Right lobe of liver (tissue), 6 donors: ENCODE measurements around the gene LYL1. TPM values are rescaled to one million over a fixed set of nuclear protein-coding genes. Genes with fewer than 3 reads are reported as not detected.

ENCODE experiments used
- ATAC-seq, 4 donors: fragments of 200-7000 bp; cut with Tn5 transposase; one replicate each; pipeline ENCODE4 v1.9.1; 2020; ENCODE audit warnings: mild to moderate bottlenecking in 4 of 4, moderate library complexity in 4 of 4
- DNase-seq, 3 donors: peaks; one replicate each; pipeline ENCODE4 v3.0.0-alpha.2; 2020
- H3K27ac ChIP-seq, 3 donors: fragments of 200-600 bp; one replicate each; pipeline ENCODE4 v1.8.0; 2022
- H3K27me3 ChIP-seq, 2 donors: fragments of 200-600 bp; one replicate each; pipeline ENCODE4 v1.8.0; 2022
- H3K36me3 ChIP-seq, 4 donors: fragments of 200-600 bp; sonication (generic) in 1 of 4; one replicate each; pipeline versions ENCODE4 v1.5.1 to v1.8.0; 2017 to 2022; ENCODE audit warnings: control low read depth in 1 of 4
- H3K4me1 ChIP-seq, 4 donors: fragments of 200-600 bp; sonication (generic) in 1 of 4; one replicate each; pipeline versions ENCODE4 v1.5.1 to v1.8.0; 2017 to 2022; ENCODE audit warnings: control low read depth in 1 of 4
- H3K4me3 ChIP-seq, 3 donors: fragments of 200-600 bp; one replicate each; pipeline ENCODE4 v1.8.0; 2022
- H3K9me3 ChIP-seq, 4 donors: fragments of 200-600 bp; sonication (generic) in 1 of 4; one replicate each; pipeline versions ENCODE4 v1.5.1 to v1.8.0; 2017 to 2022; ENCODE audit warnings: control low read depth in 1 of 4
- POLR2A ChIP-seq: fragments of 450-650 bp; IDR thresholded peaks from one replicate; pipeline ENCODE4 v1.6.1; 2017; ENCODE audit warnings: antibody characterized with exemption, mild to moderate bottlenecking
- WGBS: methylation state at CpG from one replicate; pipeline ENCODE4 v1.1.6; 2018; ENCODE audit warnings: low coverage, low lambda C conversion rate; ENCODE audit not compliant: insufficient coverage; ENCODE audit errors: missing lambda C conversion rate; 5-methylcytosine and 5-hydroxymethylcytosine counted together
- intact Hi-C, 2 donors: fragments of 100-400 bp; cut with DNase I; formaldehyde crosslinking; loops; one replicate each; pipeline versions ENCODE4 v1.11.2 to v1.14.1; 2022
- total RNA-seq, 6 experiments: library from RNA; depleted of rRNA in 2 of 6; stranded (reverse); fragments of >200 nt in 2 of 6; fragmentation: NEBNext Ultra II Directional in 3 of 6; extraction: Animal tissue kit (Norgen Biotek cat#: 25700) in 3 of 6; gene quantifications; one replicate each; pipeline versions ENCODE4 v1.1.0 to v1.2.4, GENCODE V29; 2016 to 2023
- TF ChIP-seq, protein P1 (sequence below), 4 donors: fragments of 200-600 bp in 3 of 4; fragments of 450-650 bp in 1 of 4; IDR thresholded peaks; one replicate each; pipeline versions ENCODE4 v1.5.1 to v1.8.0; 2016 to 2022; ENCODE audit warnings: antibody characterized with exemption in 4 of 4, mild to moderate bottlenecking in 2 of 4
- donor health status: DM: no; HTN: yes; CAD: no.
- donor health status: DM: no; HTN: no; CAD: no.
- donor health status: DM: no; HTN: no; CAD: no.
- donor health status: DM: no; HTN: yes; CAD: no.
- donor health status: DM: no; HTN: yes; CAD: no.

LYL1 gene
- total RNA-seq, 6 experiments from 2014 or later, result 1.1 to 3.7 (median 2.3) TPM

- Histone ChIP-seq H3K4me3 (no peak overlapping the region), H3K27me3 (no peaks in the 10 kb centered on the region), H3K36me3 (peaks cover 0 to 22% (median 5%) of the 10 kb centered on the region in 4 donors), H3K27ac (no peak overlapping the region), H3K9me3 (no peaks in the 10 kb centered on the region), H3K4me1 (no peaks in the 10 kb centered on the region)
- no peak for DNase-seq
- intact Hi-C loops, result no loop called here
- WGBS, result no CpG with 5 or more reads among the region's 60 CpGs
- ATAC-seq, result no peak
- TF ChIP-seq POLR2A, result no peak
- TF ChIP-seq, protein P1, sequence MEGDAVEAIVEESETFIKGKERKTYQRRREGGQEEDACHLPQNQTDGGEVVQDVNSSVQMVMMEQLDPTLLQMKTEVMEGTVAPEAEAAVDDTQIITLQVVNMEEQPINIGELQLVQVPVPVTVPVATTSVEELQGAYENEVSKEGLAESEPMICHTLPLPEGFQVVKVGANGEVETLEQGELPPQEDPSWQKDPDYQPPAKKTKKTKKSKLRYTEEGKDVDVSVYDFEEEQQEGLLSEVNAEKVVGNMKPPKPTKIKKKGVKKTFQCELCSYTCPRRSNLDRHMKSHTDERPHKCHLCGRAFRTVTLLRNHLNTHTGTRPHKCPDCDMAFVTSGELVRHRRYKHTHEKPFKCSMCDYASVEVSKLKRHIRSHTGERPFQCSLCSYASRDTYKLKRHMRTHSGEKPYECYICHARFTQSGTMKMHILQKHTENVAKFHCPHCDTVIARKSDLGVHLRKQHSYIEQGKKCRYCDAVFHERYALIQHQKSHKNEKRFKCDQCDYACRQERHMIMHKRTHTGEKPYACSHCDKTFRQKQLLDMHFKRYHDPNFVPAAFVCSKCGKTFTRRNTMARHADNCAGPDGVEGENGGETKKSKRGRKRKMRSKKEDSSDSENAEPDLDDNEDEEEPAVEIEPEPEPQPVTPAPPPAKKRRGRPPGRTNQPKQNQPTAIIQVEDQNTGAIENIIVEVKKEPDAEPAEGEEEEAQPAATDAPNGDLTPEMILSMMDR (IDR thresholded peaks at IDR 0.05), result no peak
Observed at GRCh38 chr19:13135068-13136062, 32.7 kb upstream of the LYL1 start.

DNA sequence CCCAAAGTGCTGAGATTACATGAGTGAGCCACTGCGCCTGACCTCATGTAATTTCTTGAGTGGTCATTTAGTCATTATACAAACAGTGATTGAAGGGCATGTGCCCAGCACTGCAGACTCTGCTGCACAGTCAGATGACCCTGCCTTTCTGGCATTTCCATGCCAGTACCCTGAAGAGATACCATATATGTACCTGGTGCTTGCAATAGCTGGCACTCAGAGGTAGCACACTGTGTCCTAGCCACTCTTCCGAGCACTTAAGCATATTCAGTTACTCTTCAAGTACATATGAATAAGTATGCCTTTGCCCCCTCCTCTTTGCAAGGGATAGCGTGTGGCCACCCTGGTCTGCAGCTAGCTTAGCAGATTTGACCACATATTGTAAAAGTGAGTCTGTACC, 32.0 kb upstream of the LYL1 start:
- Histone ChIP-seq H3K9me3 (no peaks in the 10 kb centered on the region), H3K27me3 (no peaks in the 10 kb centered on the region), H3K4me3 (no peak overlapping the region), H3K27ac (no peak overlapping the region), H3K4me1 (no peaks in the 10 kb centered on the region), H3K36me3 (peaks cover 0 to 22% (median 5%) of the 10 kb centered on the region in 4 donors)
- TF ChIP-seq, protein P1 (IDR thresholded peaks at IDR 0.05), result no peak
- TF ChIP-seq POLR2A, result no peak
- intact Hi-C loops, result no loop called here
- whole genome bisulfite sequencing, result 100% methylated on average over 3 of the region's 3 CpGs
- ATAC-seq (no peak), DNase-seq (no peak)

- no peak for ATAC-seq
- Histone ChIP-seq H3K9me3 (no peaks in the 10 kb centered on the region), H3K36me3 (peaks cover 0 to 18% (median 4%) of the 10 kb centered on the region in 4 donors), H3K27ac (no peak overlapping the region), H3K4me3 (no peak overlapping the region), H3K4me1 (peaks cover 0 to 10% (median 4%) of the 10 kb centered on the region in 4 donors), H3K27me3 (no peaks in the 10 kb centered on the region)
- TF ChIP-seq POLR2A, result no peak
- WGBS, result 75% methylated on average over 8 of the region's 12 CpGs
- no peak for DNase-seq
- intact Hi-C loops, result no loop called here
Observed at GRCh38 chr19:13133241-13133870, 30.7 kb upstream of the LYL1 start.

DNA sequence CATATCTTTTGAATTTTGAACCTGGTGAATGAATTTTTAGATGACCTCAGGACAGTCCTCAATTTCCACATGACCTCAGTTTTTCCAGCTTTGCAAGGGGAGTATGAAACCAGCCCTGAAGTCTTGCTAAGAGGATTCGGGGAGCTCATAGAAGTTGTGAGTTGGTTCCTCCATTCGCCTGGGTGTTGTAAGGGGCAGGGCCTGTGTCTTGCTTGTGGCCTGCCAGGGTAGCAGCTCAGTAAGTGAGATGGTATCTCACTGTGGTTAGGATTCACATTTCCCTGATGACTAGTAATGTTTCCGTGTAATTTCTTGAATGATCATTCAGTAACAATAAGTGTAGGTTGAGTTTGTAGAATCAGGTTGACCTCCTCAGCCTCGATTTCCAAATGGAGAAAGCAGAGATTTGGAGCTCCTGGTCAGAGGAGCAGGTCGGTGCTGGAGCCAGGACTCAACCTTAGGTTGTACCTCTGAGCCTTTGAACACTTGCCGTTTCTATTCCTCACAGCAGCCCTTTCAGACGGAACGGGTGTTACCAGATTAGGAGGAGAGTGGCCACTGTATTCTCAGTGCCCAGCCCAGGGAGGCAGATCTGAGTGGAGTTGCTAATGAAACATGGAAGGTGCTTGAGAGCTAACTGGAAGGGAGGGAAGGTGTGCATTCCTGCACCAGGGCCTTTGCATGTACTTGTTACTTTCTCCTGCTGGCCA, 30.0 kb upstream of the LYL1 start:
- Histone ChIP-seq H3K36me3 (peaks cover 0 to 13% (median 2%) of the 10 kb centered on the region in 4 donors), H3K4me3 (no peak overlapping the region), H3K9me3 (no peaks in the 10 kb centered on the region), H3K27ac (no peak overlapping the region), H3K4me1 (peaks cover 0 to 16% (median 8%) of the 10 kb centered on the region in 4 donors), H3K27me3 (no peaks in the 10 kb centered on the region)
- 66% methylated on average over 7 of the region's 8 CpGs for WGBS
- no peak for TF ChIP-seq POLR2A
- TF ChIP-seq, protein P1 (IDR thresholded peaks at IDR 0.05), result no peak
- ATAC-seq (no peak), DNase-seq (no peak)
- intact Hi-C loops, result no loop called here
